ENCODE data around the gene C2orf49.

The C2orf49 gene

GRCh38 chr2:105320651-105321215 lies 16.6 kb upstream of the C2orf49 start:
- no peak overlapping the region for H2AK5ac ChIP-seq (ENCODE audit: low read depth, low read length)
- H3K14ac ChIP-seq (ENCODE audit: low read length), result no peak overlapping the region
- no peak overlapping the region for H3K18ac ChIP-seq (ENCODE audit: low read length)
- H3K4me1 ChIP-seq (ENCODE audit: control insufficient read depth in 2 of 2, insufficient read depth in 1 of 2, low read depth in 1 of 2, low read length in 2 of 2), result peaks cover 0 to 6% of the 10 kb centered on the region in 2 donors
- H3K36me3 ChIP-seq (replicated peaks in 1 of 2; ENCODE audit: control insufficient read depth in 2 of 2, insufficient read depth in 2 of 2, low read length in 2 of 2), result peaks cover 0 to 15% of the 10 kb centered on the region in 2 donors
- no peaks in the 10 kb centered on the region for H3K27me3 ChIP-seq (ENCODE audit: control insufficient read depth in 3 of 3, insufficient read depth in 3 of 3, low read depth in 1 of 3, low read length in 3 of 3)
- H3K4me2 ChIP-seq (ENCODE audit: insufficient read depth, low read length, poor library complexity, severe bottlenecking), result no peak overlapping the region
- H3K79me1 ChIP-seq (ENCODE audit: low read depth, low read length), result peaks cover 7% of the 10 kb centered on the region
- no peak overlapping the region for H2AFZ ChIP-seq (ENCODE audit: low read length)
- no peak overlapping the region for H3K4ac ChIP-seq (ENCODE audit: low read length)
- no peak overlapping the region for H2BK5ac ChIP-seq (ENCODE audit: low read length)
- H3K27ac ChIP-seq (replicated peaks; ENCODE audit: low read length), result no peak overlapping the region
- no CpG with 5 or more reads among the region's 7 CpGs for WGBS, 2 donors (ENCODE audit: extremely low coverage in 2 of 2, insufficient read length in 2 of 2, insufficient replicate concordance in 1 of 2)
- no peak overlapping the region for H4K91ac ChIP-seq (ENCODE audit: low read depth, low read length, poor library complexity)
- no peak overlapping the region for H3K23ac ChIP-seq (ENCODE audit: low read depth, low read length, poor library complexity)
- no peak overlapping the region for H2BK15ac ChIP-seq (ENCODE audit: low read length)
- no peak for DNase-seq (ENCODE audit: low spot score)
- H3K4me3 ChIP-seq (ENCODE audit: low read length in 2 of 2), result no peak overlapping the region
- no peaks in the 10 kb centered on the region for H3K9me3 ChIP-seq (replicated peaks in 1 of 2; ENCODE audit: control insufficient read depth in 2 of 2, insufficient read depth in 1 of 2, low read depth in 1 of 2, low read length in 2 of 2)
- no peak overlapping the region for H3K9ac ChIP-seq (ENCODE audit: low read depth, low read length, poor library complexity)
- H2BK12ac ChIP-seq (ENCODE audit: low read length), result no peak overlapping the region
- H2BK120ac ChIP-seq (ENCODE audit: low read depth, low read length), result no peak overlapping the region
- H4K8ac ChIP-seq (ENCODE audit: low read depth, low read length), result no peak overlapping the region

GRCh38 chr2:105321875-105322646 lies 15.3 kb upstream of the C2orf49 start:
- H3K27me3 ChIP-seq (ENCODE audit: control insufficient read depth in 3 of 3, insufficient read depth in 3 of 3, low read depth in 1 of 3, low read length in 3 of 3), result no peaks in the 10 kb centered on the region
- H4K8ac ChIP-seq (ENCODE audit: low read depth, low read length), result no peak overlapping the region
- DNase-seq (ENCODE audit: low spot score), result no peak
- no peak overlapping the region for H3K27ac ChIP-seq (replicated peaks; ENCODE audit: low read length)
- peaks cover 0 to 15% of the 10 kb centered on the region in 2 donors for H3K36me3 ChIP-seq (replicated peaks in 1 of 2; ENCODE audit: control insufficient read depth in 2 of 2, insufficient read depth in 2 of 2, low read length in 2 of 2)
- no peak overlapping the region for H2BK15ac ChIP-seq (ENCODE audit: low read length)
- H2BK120ac ChIP-seq (ENCODE audit: low read depth, low read length), result no peak overlapping the region
- H3K4me2 ChIP-seq (ENCODE audit: insufficient read depth, low read length, poor library complexity, severe bottlenecking), result no peak overlapping the region
- H2AK5ac ChIP-seq (ENCODE audit: low read depth, low read length), result no peak overlapping the region
- H3K79me1 ChIP-seq (ENCODE audit: low read depth, low read length), result peaks cover 7% of the 10 kb centered on the region
- no peak overlapping the region for H2AFZ ChIP-seq (ENCODE audit: low read length)
- no peaks in the 10 kb centered on the region for H3K9me3 ChIP-seq (replicated peaks in 1 of 2; ENCODE audit: control insufficient read depth in 2 of 2, insufficient read depth in 1 of 2, low read depth in 1 of 2, low read length in 2 of 2)
- no peak overlapping the region for H3K14ac ChIP-seq (ENCODE audit: low read length)
- H3K4me3 ChIP-seq (ENCODE audit: low read length in 2 of 2), result no peak overlapping the region
- H3K4me1 ChIP-seq (ENCODE audit: control insufficient read depth in 2 of 2, insufficient read depth in 1 of 2, low read depth in 1 of 2, low read length in 2 of 2), result peaks cover 0 to 6% of the 10 kb centered on the region in 2 donors
- H2BK12ac ChIP-seq (ENCODE audit: low read length), result no peak overlapping the region
- no peak overlapping the region for H2BK5ac ChIP-seq (ENCODE audit: low read length)
- H3K23ac ChIP-seq (ENCODE audit: low read depth, low read length, poor library complexity), result no peak overlapping the region
- WGBS, 2 donors (ENCODE audit: extremely low coverage in 2 of 2, insufficient read length in 2 of 2, insufficient replicate concordance in 1 of 2), result no CpG with 5 or more reads among the region's 3 CpGs
- H3K18ac ChIP-seq (ENCODE audit: low read length), result no peak overlapping the region
- no peak overlapping the region for H3K9ac ChIP-seq (ENCODE audit: low read depth, low read length, poor library complexity)
- no peak overlapping the region for H3K4ac ChIP-seq (ENCODE audit: low read length)
- H4K91ac ChIP-seq (ENCODE audit: low read depth, low read length, poor library complexity), result no peak overlapping the region

- Histone ChIP-seq H3K4ac (ENCODE audit: low read length) (no peak overlapping the region), H2BK12ac (ENCODE audit: low read length) (no peak overlapping the region), H2AK5ac (ENCODE audit: low read depth, low read length) (no peak overlapping the region), H3K18ac (ENCODE audit: low read length) (no peak overlapping the region), H3K9me3 (replicated peaks in 1 of 2; ENCODE audit: control insufficient read depth in 2 of 2, insufficient read depth in 1 of 2, low read depth in 1 of 2, low read length in 2 of 2) (no peaks in the 10 kb centered on the region), H3K9ac (ENCODE audit: low read depth, low read length, poor library complexity) (no peak overlapping the region), H3K4me1 (ENCODE audit: control insufficient read depth in 2 of 2, insufficient read depth in 1 of 2, low read depth in 1 of 2, low read length in 2 of 2) (peaks cover 0 to 6% of the 10 kb centered on the region in 2 donors), H3K14ac (ENCODE audit: low read length) (no peak overlapping the region), H3K23ac (ENCODE audit: low read depth, low read length, poor library complexity) (no peak overlapping the region), H3K4me2 (ENCODE audit: insufficient read depth, low read length, poor library complexity, severe bottlenecking) (no peak overlapping the region), H3K27ac (replicated peaks; ENCODE audit: low read length) (no peak overlapping the region), H2AFZ (ENCODE audit: low read length) (no peak overlapping the region), H4K91ac (ENCODE audit: low read depth, low read length, poor library complexity) (no peak overlapping the region), H4K8ac (ENCODE audit: low read depth, low read length) (no peak overlapping the region), H3K27me3 (ENCODE audit: control insufficient read depth in 3 of 3, insufficient read depth in 3 of 3, low read depth in 1 of 3, low read length in 3 of 3) (no peaks in the 10 kb centered on the region), H2BK15ac (ENCODE audit: low read length) (no peak overlapping the region), H3K4me3 (ENCODE audit: low read length in 2 of 2) (no peak overlapping the region), H3K79me1 (ENCODE audit: low read depth, low read length) (peaks cover 8% of the 10 kb centered on the region), H2BK120ac (ENCODE audit: low read depth, low read length) (no peak overlapping the region), H3K36me3 (replicated peaks in 1 of 2; ENCODE audit: control insufficient read depth in 2 of 2, insufficient read depth in 2 of 2, low read length in 2 of 2) (peaks cover 0 to 15% of the 10 kb centered on the region in 2 donors), H2BK5ac (ENCODE audit: low read length) (no peak overlapping the region)
- WGBS, 2 donors (ENCODE audit: extremely low coverage in 2 of 2, insufficient read length in 2 of 2, insufficient replicate concordance in 1 of 2), result no CpG with 5 or more reads among the region's 5 CpGs
- DNase-seq (ENCODE audit: low spot score), result no peak
These were observed 14.2 kb upstream of the C2orf49 start for GRCh38 chr2:105323111-105323510.

GRCh38 chr2:105324101-105324500 lies 13.2 kb upstream of the C2orf49 start:
- H3K27ac ChIP-seq (replicated peaks; ENCODE audit: low read length), result no peak overlapping the region
- H3K79me1 ChIP-seq (ENCODE audit: low read depth, low read length), result peaks cover 14% of the 10 kb centered on the region
- H3K14ac ChIP-seq (ENCODE audit: low read length), result no peak overlapping the region
- no peak overlapping the region for H3K9ac ChIP-seq (ENCODE audit: low read depth, low read length, poor library complexity)
- no peaks in the 10 kb centered on the region for H3K9me3 ChIP-seq (replicated peaks in 1 of 2; ENCODE audit: control insufficient read depth in 2 of 2, insufficient read depth in 1 of 2, low read depth in 1 of 2, low read length in 2 of 2)
- peaks cover 4 to 13% of the 10 kb centered on the region in 2 donors for H3K4me1 ChIP-seq (ENCODE audit: control insufficient read depth in 2 of 2, insufficient read depth in 1 of 2, low read depth in 1 of 2, low read length in 2 of 2)
- no peak overlapping the region for H2BK5ac ChIP-seq (ENCODE audit: low read length)
- H2AK5ac ChIP-seq (ENCODE audit: low read depth, low read length), result no peak overlapping the region
- no peak overlapping the region for H3K4me2 ChIP-seq (ENCODE audit: insufficient read depth, low read length, poor library complexity, severe bottlenecking)
- H2AFZ ChIP-seq (ENCODE audit: low read length), result no peak overlapping the region
- no peak overlapping the region for H2BK15ac ChIP-seq (ENCODE audit: low read length)
- no peaks in the 10 kb centered on the region for H3K27me3 ChIP-seq (ENCODE audit: control insufficient read depth in 3 of 3, insufficient read depth in 3 of 3, low read depth in 1 of 3, low read length in 3 of 3)
- H3K4ac ChIP-seq (ENCODE audit: low read length), result no peak overlapping the region
- no peak overlapping the region for H4K91ac ChIP-seq (ENCODE audit: low read depth, low read length, poor library complexity)
- H2BK120ac ChIP-seq (ENCODE audit: low read depth, low read length), result no peak overlapping the region
- no CpG with 5 or more reads among the region's 4 CpGs for WGBS, 2 donors (ENCODE audit: extremely low coverage in 2 of 2, insufficient read length in 2 of 2, insufficient replicate concordance in 1 of 2)
- no peak for DNase-seq (ENCODE audit: low spot score)
- no peak overlapping the region for H3K4me3 ChIP-seq (ENCODE audit: low read length in 2 of 2)
- H3K36me3 ChIP-seq (replicated peaks in 1 of 2; ENCODE audit: control insufficient read depth in 2 of 2, insufficient read depth in 2 of 2, low read length in 2 of 2), result peaks cover 0 to 15% of the 10 kb centered on the region in 2 donors
- no peak overlapping the region for H2BK12ac ChIP-seq (ENCODE audit: low read length)
- no peak overlapping the region for H3K18ac ChIP-seq (ENCODE audit: low read length)
- no peak overlapping the region for H3K23ac ChIP-seq (ENCODE audit: low read depth, low read length, poor library complexity)
- H4K8ac ChIP-seq (ENCODE audit: low read depth, low read length), result no peak overlapping the region
